Measurements from ENCODE around the gene KCTD16. TPM values are rescaled to one million over a fixed set of nuclear protein-coding genes. Genes with fewer than 3 reads are reported as not detected.

Gene KCTD16
- total RNA-seq, 1 experiment from 2014 or later, result 0.64 TPM

GRCh38 chr5:144198386-144198785 is 27.7 kb downstream of the KCTD16 start:
- Histone ChIP-seq H3K4me2 (ENCODE audit: low read length) (no peak overlapping the region), H3K9me2 (ENCODE audit: insufficient read depth) (no peaks in the 10 kb centered on the region), H3K9ac (ENCODE audit: low read length) (no peak overlapping the region), H3K36me3 (ENCODE audit: control insufficient read depth in 1 of 2, insufficient read depth in 2 of 2, low read length in 2 of 2) (no peaks in the 10 kb centered on the region), H3K27ac (ENCODE audit: low read depth, low read length) (no peak overlapping the region), H3K27me3 (ENCODE audit: insufficient read depth, low read length) (peaks cover 77% of the 10 kb centered on the region), H2AFZ (ENCODE audit: low read depth, low read length, poor library complexity, severe bottlenecking) (no peak overlapping the region), H3K79me2 (ENCODE audit: insufficient read depth, low read length) (no peaks in the 10 kb centered on the region), H3K4me3 (replicated peaks in 1 of 2; ENCODE audit: low read depth in 1 of 2, low read length in 2 of 2) (no peak overlapping the region), H3K4me1 (ENCODE audit: control insufficient read depth in 1 of 2, insufficient read depth in 2 of 2, low read length in 2 of 2) (no peaks in the 10 kb centered on the region), H4K20me1 (ENCODE audit: insufficient read depth) (no peaks in the 10 kb centered on the region), H3K9me3 (ENCODE audit: control insufficient read depth in 1 of 2, insufficient read depth in 1 of 2, low read depth in 1 of 2, low read length in 2 of 2) (no peaks in the 10 kb centered on the region)
- no TSS peak for BruUV-seq (replicated peaks)
- TF ChIP-seq SP1 (IDR thresholded peaks at IDR 0.05; ENCODE audit: low read depth) (no peak), ZBTB33 (IDR thresholded peaks at IDR 0.05; ENCODE audit: extremely low read depth, insufficient replicate concordance, low read length) (no peak), ATF3 (IDR thresholded peaks at IDR 0.05) (no peak), ELF1 (IDR thresholded peaks at IDR 0.05; ENCODE audit: borderline replicate concordance, low read depth) (no peak), ZFX (IDR thresholded peaks at IDR 0.05) (no peak), CTCF (IDR thresholded peaks at IDR 0.05 in 2 of 3, conservative IDR thresholded peaks at IDR 0.05 in 1 of 3; ENCODE audit: borderline replicate concordance in 1 of 3, insufficient read depth in 1 of 3, low read depth in 2 of 3, low read length in 2 of 3) (no peak), FOSL1 (IDR thresholded peaks at IDR 0.05; ENCODE audit: low read depth) (no peak), YY1 (IDR thresholded peaks at IDR 0.05; ENCODE audit: extremely low read depth, insufficient replicate concordance, low read depth, low read length) (no peak), MAX (IDR thresholded peaks at IDR 0.05) (no peak), EZH2 (IDR thresholded peaks at IDR 0.05) (no peak)
- ATAC-seq, result no peak
- ChIA-PET POLR2A (no interaction called here), CTCF (no interaction called here), RAD21 (ENCODE audit: low non-redundant PET in 1 of 2, low total read pairs in 2 of 2, uncharacterized antibody in 2 of 2, unreplicated experiment in 2 of 2) (no interaction called here)
- intact Hi-C loops (cut with micrococcal nuclease), result no loop called here
- DNase-seq (ENCODE audit: low read depth, low spot score), result no peak

Measured in HCT116 (cell line).